DND-41 (cell line): ENCODE results near the gene HDGFL3.

Source experiments
- CTCF ChIP-seq: IDR thresholded peaks from 2 replicates; pipeline ENCODE4 v1.5.1; 2012; ENCODE audit warnings: borderline replicate concordance, low read length, moderate library complexity, mild to moderate bottlenecking; ENCODE audit not compliant: poor library complexity, severe bottlenecking; ENCODE audit errors: extremely low read depth
- EZH2 ChIP-seq: IDR thresholded peaks from 3 replicates; pipeline ENCODE4 v1.6.1; 2012; ENCODE audit warnings: borderline replicate concordance, low read depth, mild to moderate bottlenecking, moderate library complexity, low read length, inconsistent platforms; ENCODE audit not compliant: severe bottlenecking

DNA sequence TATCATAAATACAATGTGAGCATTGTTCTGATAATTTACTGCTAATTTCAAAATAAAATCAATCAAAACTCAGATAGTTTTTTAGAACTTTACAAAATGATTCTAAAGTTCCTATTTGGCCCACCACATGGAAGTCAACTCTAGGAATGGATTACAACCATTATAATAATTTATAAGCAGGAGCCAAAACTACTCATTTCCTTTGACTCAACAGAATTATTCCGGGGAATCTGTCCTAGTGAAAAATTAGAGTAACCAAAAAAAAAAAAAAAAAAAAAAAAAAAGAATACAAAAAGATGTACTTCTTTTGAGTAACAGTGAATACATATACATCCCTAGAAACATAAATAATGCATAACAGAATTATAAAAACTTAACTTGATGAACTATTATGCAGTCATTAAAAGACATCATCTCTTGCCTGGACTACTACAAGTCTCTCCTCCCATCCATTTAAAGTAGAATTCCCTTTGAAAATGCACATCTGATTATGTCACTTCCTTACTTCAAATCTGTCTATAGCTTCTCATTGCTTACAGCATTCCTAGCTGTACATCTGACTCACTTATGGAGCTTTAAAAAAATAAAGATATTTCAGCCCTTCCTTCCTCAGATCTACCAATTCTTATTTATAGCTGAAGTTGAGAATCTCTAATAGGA lies 43.4 kb downstream of the HDGFL3 start:
- TF ChIP-seq CTCF: no peak
- no peak for TF ChIP-seq EZH2
